Measurements from ENCODE around the gene NAA50.

The NAA50 gene

DNA sequence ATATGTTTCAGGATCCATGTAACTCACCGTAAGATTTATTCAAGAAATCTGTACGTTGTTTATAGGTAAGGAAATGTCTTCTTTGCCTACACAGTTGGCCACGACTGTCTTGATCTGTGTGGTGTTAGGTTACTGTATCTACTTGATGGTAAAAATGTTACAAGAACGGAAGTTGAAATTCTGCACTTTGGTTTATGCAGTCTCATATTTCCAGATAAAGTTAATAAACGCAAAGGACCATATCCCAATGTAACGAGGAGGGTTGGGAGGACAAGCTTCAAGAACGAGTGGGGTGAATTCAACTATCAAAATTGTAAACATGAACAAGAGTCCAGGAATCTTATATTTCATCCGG, 50.6 kb downstream of the NAA50 start:
- FAIRE-seq: no peak
- peak; percentile 35 for DNase-seq (ENCODE audit: insufficient read length, low spot score)

DNA sequence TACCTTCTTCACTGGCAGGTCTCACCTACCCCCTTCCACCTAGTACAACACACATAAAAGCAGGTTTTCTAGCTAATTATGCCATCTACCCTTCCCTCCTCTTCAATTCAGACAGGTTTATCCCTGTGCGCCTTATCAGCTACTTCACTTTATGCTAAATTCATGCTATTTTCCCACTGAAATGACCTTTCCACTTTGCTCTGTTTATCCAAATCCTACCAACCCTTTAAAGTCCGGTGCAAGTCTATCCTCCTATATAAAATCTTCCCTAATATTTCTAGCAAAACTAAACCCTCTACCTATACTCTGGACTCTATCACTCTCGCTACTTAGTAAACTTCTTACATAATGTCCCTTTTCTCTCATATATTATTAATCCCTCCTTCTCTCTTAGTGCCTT, 55.6 kb downstream of the NAA50 start:
- no peak for FAIRE-seq
- no peak for DNase-seq (ENCODE audit: insufficient read length, low spot score)

DNA sequence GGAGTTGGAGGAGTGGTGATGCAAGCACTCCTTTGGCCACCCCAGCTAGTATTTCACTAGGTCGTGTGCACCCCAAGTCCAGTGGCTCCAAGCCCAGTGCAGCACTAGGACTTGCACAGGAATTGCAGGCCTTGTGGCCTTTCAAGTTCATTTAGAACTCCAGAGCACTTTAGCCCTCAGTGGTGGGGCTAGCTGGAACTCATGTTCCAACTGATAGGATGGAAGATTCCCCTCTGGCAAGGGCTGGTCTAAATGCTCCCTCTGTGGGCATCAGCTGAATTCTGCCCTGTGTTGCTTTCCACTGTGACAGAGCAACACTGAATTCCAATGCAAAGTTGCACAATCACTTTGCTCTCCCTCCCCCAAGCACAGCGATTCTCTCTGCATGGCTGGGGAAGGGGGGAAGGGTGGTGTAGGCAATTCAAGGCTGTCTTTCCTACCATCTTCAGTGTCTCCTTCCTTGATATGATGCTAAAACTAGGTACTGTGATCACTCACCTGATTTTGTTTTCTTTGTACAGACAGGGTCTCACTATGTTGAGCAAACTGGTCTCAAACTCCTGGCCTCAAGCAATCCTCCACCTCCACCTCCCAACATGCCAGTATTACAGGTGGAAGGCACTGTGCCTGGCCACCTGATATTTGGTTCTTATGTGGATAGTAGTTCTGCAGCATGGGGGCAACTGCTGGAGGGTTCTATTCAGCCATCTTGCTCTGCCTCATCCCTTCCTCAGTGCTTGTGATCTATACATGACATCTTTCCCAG, 59.9 kb downstream of the NAA50 start:
- FAIRE-seq (no peak), DNase-seq (ENCODE audit: insufficient read length, low spot score) (no peak)

DNA sequence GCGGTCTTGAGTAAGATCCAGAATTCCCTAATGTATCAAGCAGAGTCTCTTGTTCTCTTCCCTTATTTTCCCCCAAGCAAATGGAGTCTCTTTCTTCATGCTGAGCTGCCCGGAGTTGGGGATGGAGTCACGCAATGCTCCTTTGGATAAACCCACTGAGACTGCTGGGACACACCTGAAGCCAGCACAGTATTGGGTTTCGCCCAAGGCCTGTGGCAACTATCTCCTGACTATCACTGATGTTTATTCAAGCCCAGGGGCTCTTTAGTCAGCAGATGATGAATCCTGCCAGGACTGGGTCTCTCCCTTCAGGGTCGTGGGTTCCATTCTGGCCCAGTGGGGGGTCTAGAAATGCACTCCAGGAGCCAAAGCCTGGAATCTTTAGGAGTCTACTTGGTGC, 60.9 kb downstream of the NAA50 start:
- no peak for DNase-seq (ENCODE audit: insufficient read length, low spot score)
- no peak for FAIRE-seq

DNA sequence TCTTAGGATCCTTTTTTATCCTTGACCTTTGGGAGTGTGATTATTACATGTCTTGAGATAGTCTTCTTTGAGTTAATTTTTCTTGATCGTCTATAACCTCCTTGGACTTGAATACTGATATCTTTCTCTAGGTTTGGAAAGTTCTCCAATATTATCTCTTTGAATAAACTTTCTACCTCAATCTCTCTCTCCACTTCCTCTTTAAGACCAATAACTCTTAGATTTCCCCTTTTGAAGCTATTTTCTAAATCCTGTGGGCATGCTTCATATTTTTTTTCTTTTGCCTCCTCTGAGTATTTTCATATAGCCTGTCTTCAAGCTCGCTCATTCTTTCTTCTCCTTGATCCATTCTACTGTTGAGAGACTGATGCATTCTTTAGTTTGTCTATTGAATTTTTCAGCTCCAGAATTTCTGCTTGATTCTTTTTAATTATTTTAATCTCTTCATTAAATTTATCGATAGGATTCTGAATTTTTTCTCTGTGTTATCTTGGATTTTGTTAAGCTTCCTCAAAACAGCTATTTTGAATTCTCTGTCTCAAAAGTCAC, 61.7 kb downstream of the NAA50 start:
- DNase-seq (ENCODE audit: insufficient read length, low spot score): no peak

DNA sequence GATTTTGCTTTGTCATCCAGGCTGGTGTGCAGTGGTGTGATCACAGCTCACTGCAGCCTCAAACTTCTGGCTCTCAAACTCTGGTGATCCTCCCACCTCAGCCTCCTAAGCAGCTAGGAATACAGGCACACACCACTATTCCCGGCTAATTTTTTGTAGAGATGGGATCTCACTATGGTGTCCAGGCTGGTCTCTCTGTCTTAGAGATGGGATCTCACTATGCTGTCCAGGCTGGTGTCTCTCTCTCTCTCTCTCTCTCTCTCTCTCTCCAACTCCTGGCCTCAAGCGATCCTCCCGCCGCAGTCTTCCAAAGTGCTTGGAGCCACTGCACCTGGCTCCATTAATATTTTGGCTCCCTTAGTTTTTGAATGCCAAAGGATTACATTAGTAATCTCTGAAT, 67.3 kb downstream of the NAA50 start:
- no peak for DNase-seq (ENCODE audit: insufficient read length, low spot score)
- no peak for FAIRE-seq

More for the DNA sequence above, 61.7 kb downstream of the NAA50 start:
- FAIRE-seq: no peak

DNA sequence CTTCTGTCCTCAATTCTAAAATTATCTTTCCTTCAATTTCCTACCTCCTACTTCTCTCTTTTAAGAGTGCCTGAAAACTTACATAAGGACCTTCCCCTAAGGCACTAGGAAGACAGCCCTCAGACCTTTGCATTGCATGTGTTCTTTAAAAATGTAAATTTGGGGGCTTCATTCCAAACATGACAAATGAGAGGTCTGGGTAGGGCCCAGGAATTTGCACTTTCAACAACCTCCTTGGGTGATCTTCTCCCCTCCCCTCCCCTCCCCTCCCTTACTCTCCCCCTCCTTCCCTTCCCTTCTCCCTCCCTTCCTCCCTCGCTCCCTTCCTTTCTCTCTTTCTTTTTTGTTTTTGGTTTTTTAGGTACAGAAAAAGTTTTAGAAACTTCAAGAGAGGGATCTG, 68.3 kb downstream of the NAA50 start:
- no peak for DNase-seq (ENCODE audit: insufficient read length, low spot score)
- FAIRE-seq: no peak

DNA sequence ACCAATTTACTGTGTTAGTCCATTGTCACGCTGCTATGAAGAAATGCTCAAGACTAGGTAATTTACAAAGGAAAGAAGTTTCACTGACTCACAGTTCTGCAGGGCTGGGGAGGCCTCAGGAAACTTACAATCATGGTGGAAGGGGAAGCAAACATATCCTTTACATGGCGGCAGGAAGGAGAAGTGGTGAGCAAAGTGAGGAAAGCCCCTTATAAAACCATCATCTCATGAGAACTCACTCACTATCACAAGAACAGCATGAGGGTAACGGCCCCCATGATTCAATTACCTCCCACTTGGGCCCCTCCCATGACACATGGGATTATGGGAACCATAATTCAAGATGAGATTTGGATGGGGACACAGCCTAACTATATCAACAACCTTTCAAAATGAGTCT, 69.8 kb downstream of the NAA50 start:
- no peak for FAIRE-seq
- no peak for DNase-seq (ENCODE audit: insufficient read length, low spot score)

DNA sequence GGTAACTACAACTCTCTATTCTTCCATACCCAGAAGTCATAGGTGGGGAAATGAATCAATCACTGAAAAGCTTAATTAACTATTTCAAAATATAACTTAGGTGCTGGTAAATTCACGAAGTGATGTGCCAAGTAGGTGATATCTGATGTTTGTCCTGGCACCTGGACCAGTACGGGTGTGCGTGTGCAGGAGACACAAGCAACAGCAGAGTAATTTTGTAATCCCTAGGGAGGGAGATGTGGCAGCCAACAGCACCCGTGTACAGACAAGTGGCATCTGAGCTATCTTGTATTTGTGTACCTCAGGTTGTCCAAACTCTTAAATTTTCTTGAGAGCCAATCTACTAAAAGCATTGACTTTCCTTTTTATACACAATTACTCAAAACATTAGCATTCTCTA, 72.5 kb downstream of the NAA50 start:
- no peak for FAIRE-seq
- DNase-seq (ENCODE audit: insufficient read length, low spot score): no peak

DNA sequence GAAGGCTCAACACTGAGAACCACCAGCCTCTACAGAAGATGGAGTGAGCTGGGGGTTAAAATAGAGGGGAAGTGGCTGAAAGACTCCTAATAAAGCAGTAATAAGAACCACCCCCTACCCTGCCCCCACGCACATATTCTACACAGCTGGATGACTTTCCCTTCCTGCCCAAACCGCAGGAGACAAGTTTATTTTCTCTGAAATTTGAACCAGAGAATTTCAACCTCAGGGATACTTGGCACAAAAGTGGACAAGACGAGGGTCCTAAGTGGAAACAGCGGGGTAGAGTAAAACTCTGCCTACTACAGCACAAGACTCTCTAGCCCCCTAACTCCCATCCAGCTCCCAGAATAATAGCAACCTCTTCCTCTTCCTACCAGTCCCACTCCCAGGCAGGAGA, 78.0 kb downstream of the NAA50 start:
- DNase-seq (ENCODE audit: insufficient read length, low spot score) (no peak), FAIRE-seq (no peak)

Data from HTR-8/SVneo (cell line).